ENCODE measurements around the gene EML4.

EML4 gene

GRCh38 chr2:42135381-42136312 is 33.5 kb upstream of the EML4 start:
- in situ Hi-C loops (cut with HindIII; ENCODE audit: low pct_ligation_motif_present, low pct_unique_long_range_greater_than_20kb, low sequenced_read_pairs), result no loop called here
- DNase-seq, result no peak

GRCh38 chr2:42136782-42137124 is 32.4 kb upstream of the EML4 start:
- no peak for DNase-seq
- in situ Hi-C loops (cut with HindIII; ENCODE audit: low pct_ligation_motif_present, low pct_unique_long_range_greater_than_20kb, low sequenced_read_pairs), result no loop called here

GRCh38 chr2:42137125-42137841 is 31.9 kb upstream of the EML4 start:
- in situ Hi-C loops (cut with HindIII; ENCODE audit: low pct_ligation_motif_present, low pct_unique_long_range_greater_than_20kb, low sequenced_read_pairs), result no loop called here
- DNase-seq, result no peak

- peak; percentile 99 for DNase-seq
- in situ Hi-C loops (cut with HindIII; ENCODE audit: low pct_ligation_motif_present, low pct_unique_long_range_greater_than_20kb, low sequenced_read_pairs), result no loop called here
These were observed 30.8 kb upstream of the EML4 start for GRCh38 chr2:42138163-42139015.

- DNase-seq, result no peak
- in situ Hi-C loops (cut with HindIII; ENCODE audit: low pct_ligation_motif_present, low pct_unique_long_range_greater_than_20kb, low sequenced_read_pairs), result no loop called here
These were observed 30.1 kb upstream of the EML4 start for GRCh38 chr2:42139101-42139500.

GRCh38 chr2:42140496-42140895 is 28.7 kb upstream of the EML4 start:
- in situ Hi-C loops (cut with HindIII; ENCODE audit: low pct_ligation_motif_present, low pct_unique_long_range_greater_than_20kb, low sequenced_read_pairs), result no loop called here
- DNase-seq, result no peak

- in situ Hi-C loops (cut with HindIII; ENCODE audit: low pct_ligation_motif_present, low pct_unique_long_range_greater_than_20kb, low sequenced_read_pairs), result no loop called here
These were observed 27.2 kb upstream of the EML4 start for GRCh38 chr2:42141687-42142546.

GRCh38 chr2:42142547-42143184 is 26.5 kb upstream of the EML4 start:
- DNase-seq, result no peak
- in situ Hi-C loops (cut with HindIII; ENCODE audit: low pct_ligation_motif_present, low pct_unique_long_range_greater_than_20kb, low sequenced_read_pairs), result no loop called here

More at GRCh38 chr2:42141687-42142546, 27.2 kb upstream of the EML4 start:
- no peak for DNase-seq

- no peak for DNase-seq
- in situ Hi-C loops (cut with HindIII; ENCODE audit: low pct_ligation_motif_present, low pct_unique_long_range_greater_than_20kb, low sequenced_read_pairs), result no loop called here
These were observed 21.4 kb upstream of the EML4 start for GRCh38 chr2:42147641-42148274.

GRCh38 chr2:42150159-42150558 is 19.0 kb upstream of the EML4 start:
- no peak for DNase-seq
- in situ Hi-C loops (cut with HindIII; ENCODE audit: low pct_ligation_motif_present, low pct_unique_long_range_greater_than_20kb, low sequenced_read_pairs), result no loop called here

- in situ Hi-C loops (cut with HindIII; ENCODE audit: low pct_ligation_motif_present, low pct_unique_long_range_greater_than_20kb, low sequenced_read_pairs), result no loop called here
- no peak for DNase-seq
These were observed 15.1 kb upstream of the EML4 start for GRCh38 chr2:42153944-42154581.

- in situ Hi-C loops (cut with HindIII; ENCODE audit: low pct_ligation_motif_present, low pct_unique_long_range_greater_than_20kb, low sequenced_read_pairs), result no loop called here
- no peak for DNase-seq
These were observed 12.4 kb upstream of the EML4 start for GRCh38 chr2:42156721-42157120.

GRCh38 chr2:42161444-42161843 is 7.7 kb upstream of the EML4 start:
- no peak for DNase-seq
- in situ Hi-C loops (cut with HindIII; ENCODE audit: low pct_ligation_motif_present, low pct_unique_long_range_greater_than_20kb, low sequenced_read_pairs), result no loop called here

GRCh38 chr2:42163444-42164045 is 5.6 kb upstream of the EML4 start:
- in situ Hi-C loops (cut with HindIII; ENCODE audit: low pct_ligation_motif_present, low pct_unique_long_range_greater_than_20kb, low sequenced_read_pairs), result no loop called here

GRCh38 chr2:42164046-42164445 is 5.1 kb upstream of the EML4 start:
- no peak for DNase-seq
- in situ Hi-C loops (cut with HindIII; ENCODE audit: low pct_ligation_motif_present, low pct_unique_long_range_greater_than_20kb, low sequenced_read_pairs), result no loop called here

More at GRCh38 chr2:42163444-42164045, 5.6 kb upstream of the EML4 start:
- DNase-seq, result no peak

GRCh38 chr2:42164971-42165370 is 4.2 kb upstream of the EML4 start:
- in situ Hi-C loops (cut with HindIII; ENCODE audit: low pct_ligation_motif_present, low pct_unique_long_range_greater_than_20kb, low sequenced_read_pairs), result no loop called here
- no peak for DNase-seq
